Type B pancreatic cell (in vitro differentiated cells): Measurements from ENCODE around the gene KDM4B. TPM values are rescaled to one million over a fixed set of nuclear protein-coding genes. Genes with fewer than 3 reads are reported as not detected.

Experiments used
- DNase-seq: peaks from one replicate; pipeline ENCODE4 v3.0.0; 2021; ENCODE audit warnings: mixed read lengths; ENCODE audit not compliant: unreplicated experiment; ENCODE audit errors: extremely low spot score
- H3K27ac Mint-ChIP-seq: 2 replicates; pipeline ENCODE4 v1.8.0; 2021; ENCODE audit warnings: mild to moderate bottlenecking, mixed read lengths
- H3K27me3 Mint-ChIP-seq: 2 replicates; pipeline ENCODE4 v1.8.0; 2021; ENCODE audit warnings: mixed read lengths
- H3K36me3 Mint-ChIP-seq: 2 replicates; pipeline ENCODE4 v1.8.0; 2021; ENCODE audit warnings: mixed read lengths
- H3K4me1 Mint-ChIP-seq: one replicate; pipeline ENCODE4 v1.8.0; 2021; ENCODE audit warnings: mixed read lengths; ENCODE audit not compliant: unreplicated experiment
- H3K4me3 Mint-ChIP-seq: 2 replicates; pipeline ENCODE4 v1.8.0; 2021; ENCODE audit warnings: mild to moderate bottlenecking, mixed read lengths
- H3K9me3 Mint-ChIP-seq: 2 replicates; pipeline ENCODE4 v1.8.0; 2021; ENCODE audit warnings: mixed read lengths
- CTCF ChIP-seq: fragments of 200-600 bp; sonication (generic); conservative IDR thresholded peaks from 2 replicates; pipeline ENCODE4 v1.5.0; 2021; ENCODE audit warnings: antibody characterized with exemption, mild to moderate bottlenecking
- total RNA-seq: library from RNA; stranded (reverse); gene quantifications from 2 replicates; pipeline ENCODE4 v1.2.1, GENCODE V29; 2021; ENCODE audit warnings: low replicate concordance

KDM4B gene
- total RNA-seq, 1 donor from 2014 or later: 48.8 TPM

- no peaks in the 10 kb centered on the region for H3K27me3 Mint-ChIP-seq
- no peak overlapping the region for H3K27ac Mint-ChIP-seq
- peaks cover 6% of the 10 kb centered on the region for H3K4me1 Mint-ChIP-seq
- H3K4me3 Mint-ChIP-seq: no peak overlapping the region
- no peak for DNase-seq
- no peak for TF ChIP-seq CTCF
- H3K9me3 Mint-ChIP-seq: no peaks in the 10 kb centered on the region
- peaks cover 21% of the 10 kb centered on the region for H3K36me3 Mint-ChIP-seq
Observed at GRCh38 chr19:5112681-5113575, 144.0 kb downstream of the KDM4B start.

- Mint-ChIP-seq H3K9me3 (no peaks in the 10 kb centered on the region), H3K27ac (no peak overlapping the region), H3K36me3 (peaks cover 21% of the 10 kb centered on the region), H3K27me3 (no peaks in the 10 kb centered on the region), H3K4me3 (no peak overlapping the region), H3K4me1 (peaks cover 6% of the 10 kb centered on the region)
- TF ChIP-seq CTCF: no peak
- no peak for DNase-seq
Observed at GRCh38 chr19:5113633-5114586, 145.0 kb downstream of the KDM4B start.

- no peak for DNase-seq
- no peak overlapping the region for H3K4me3 Mint-ChIP-seq
- H3K27ac Mint-ChIP-seq: no peak overlapping the region
- no peaks in the 10 kb centered on the region for H3K27me3 Mint-ChIP-seq
- H3K4me1 Mint-ChIP-seq: peaks cover 6% of the 10 kb centered on the region
- H3K9me3 Mint-ChIP-seq: no peaks in the 10 kb centered on the region
- TF ChIP-seq CTCF: no peak
- H3K36me3 Mint-ChIP-seq: peaks cover 21% of the 10 kb centered on the region
Observed at GRCh38 chr19:5114727-5115126, 145.8 kb downstream of the KDM4B start.

- no peak for DNase-seq
- Mint-ChIP-seq H3K4me1 (peaks cover 6% of the 10 kb centered on the region), H3K36me3 (peaks cover 21% of the 10 kb centered on the region), H3K27ac (no peak overlapping the region), H3K4me3 (no peak overlapping the region), H3K27me3 (no peaks in the 10 kb centered on the region), H3K9me3 (no peaks in the 10 kb centered on the region)
- TF ChIP-seq CTCF: no peak
Observed at GRCh38 chr19:5115351-5115750, 146.4 kb downstream of the KDM4B start.

- no peaks in the 10 kb centered on the region for H3K9me3 Mint-ChIP-seq
- no peak overlapping the region for H3K4me3 Mint-ChIP-seq
- no peak for DNase-seq
- H3K27ac Mint-ChIP-seq: no peak overlapping the region
- no peaks in the 10 kb centered on the region for H3K27me3 Mint-ChIP-seq
- H3K36me3 Mint-ChIP-seq: peaks cover 21% of the 10 kb centered on the region
- no peak for TF ChIP-seq CTCF
- peaks cover 6% of the 10 kb centered on the region for H3K4me1 Mint-ChIP-seq
Observed at GRCh38 chr19:5115771-5116202, 146.9 kb downstream of the KDM4B start.
